SU-DHL-6 (cell line): ENCODE results near the gene DOCK10.

Source experiments
- CTCF ChIP-seq: fragments of 200-600 bp; sonication (generic); IDR thresholded peaks from one replicate; pipeline ENCODE4 v1.5.1; 2017; ENCODE audit warnings: antibody characterized with exemption, mild to moderate bottlenecking, low read length, moderate library complexity; ENCODE audit not compliant: insufficient read depth, poor library complexity, severe bottlenecking
- EZH2phosphoT487 ChIP-seq: fragments of 200-600 bp; sonication (generic), shearing (Covaris generic); conservative IDR thresholded peaks from 2 replicates; pipeline ENCODE4 v1.6.1; 2018; ENCODE audit warnings: mild to moderate bottlenecking, antibody characterized with exemption, low read length, moderate library complexity, mixed read lengths

- TF ChIP-seq CTCF = no peak
- no peak for TF ChIP-seq EZH2phosphoT487
These were observed 89.2 kb downstream of the DOCK10 start for GRCh38 chr2:224952936-224953657.
